Stimulated activated CD8-positive, alpha-beta memory T cell treated with anti-CD3 and anti-CD28 coated beads, Interleukin-12 subunit alpha, Interleukin-12 subunit beta, amount 100 ng/mL, for 24 hours (primary cell): ENCODE results near the gene CDH4.
"Not testable (repeated sequence)": the region's sequence is repeated elsewhere in the genome, so short reads cannot be mapped to it uniquely, and the experiment has no call there.

Experiments used
- DNase-seq: peaks from one replicate; pipeline ENCODE4 v3.0.0-alpha.2; 2020; ENCODE audit errors: extremely low read depth

Gene CDH4

DNA sequence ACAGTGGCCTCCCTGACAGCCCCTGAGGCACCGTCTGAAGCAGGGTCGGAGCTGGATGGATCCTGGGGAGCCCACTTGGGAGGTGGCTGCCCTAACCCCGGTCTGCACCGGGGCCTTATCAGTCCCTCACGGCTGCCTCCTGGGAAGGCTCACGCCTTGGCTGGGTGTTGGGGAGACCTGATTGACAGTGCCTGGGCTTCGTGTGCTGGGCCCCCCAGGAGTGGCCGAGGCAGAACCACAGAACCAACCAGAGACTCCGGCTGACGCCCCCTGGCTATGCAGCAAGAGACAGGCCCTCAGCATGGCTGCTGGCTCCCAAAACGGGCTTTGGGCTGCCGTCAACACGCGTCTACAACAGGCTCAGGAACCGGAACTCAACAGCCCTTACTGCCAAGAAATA, 594.0 kb downstream of the CDH4 start:
- no peak for DNase-seq

DNA sequence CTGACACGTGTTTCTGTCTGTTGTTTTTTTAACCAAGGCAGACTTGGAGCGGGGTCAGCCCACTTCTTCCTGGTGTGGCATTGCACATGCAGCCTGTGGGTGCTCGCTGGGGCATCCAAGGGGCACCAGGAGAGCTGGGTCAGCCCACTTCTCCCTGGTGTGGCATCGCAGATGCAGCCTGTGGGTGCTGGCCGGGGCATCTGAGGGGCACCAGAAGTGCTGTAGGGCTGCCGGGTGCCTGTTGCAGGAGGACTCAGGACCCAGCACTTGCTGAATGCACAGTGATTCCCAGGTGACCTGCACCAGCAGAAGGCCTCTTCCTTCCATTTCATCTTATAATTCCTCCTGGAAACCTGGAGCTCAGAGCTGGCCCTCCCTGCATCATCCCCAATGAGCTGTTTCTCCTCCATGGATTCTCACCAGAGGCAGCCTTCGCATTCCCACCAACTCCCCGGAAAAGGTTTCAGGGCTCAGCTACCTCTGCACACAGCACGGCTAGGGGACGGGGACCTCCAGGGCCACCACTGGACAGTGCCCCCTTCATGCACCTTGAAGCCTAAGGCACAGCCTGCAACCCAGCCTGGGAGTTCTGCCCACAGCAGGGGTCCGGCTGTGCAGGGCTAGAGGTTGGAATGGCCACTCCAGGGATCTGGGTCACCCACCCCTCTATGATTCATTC, 594.8 kb downstream of the CDH4 start:
- DNase-seq: no peak

DNA sequence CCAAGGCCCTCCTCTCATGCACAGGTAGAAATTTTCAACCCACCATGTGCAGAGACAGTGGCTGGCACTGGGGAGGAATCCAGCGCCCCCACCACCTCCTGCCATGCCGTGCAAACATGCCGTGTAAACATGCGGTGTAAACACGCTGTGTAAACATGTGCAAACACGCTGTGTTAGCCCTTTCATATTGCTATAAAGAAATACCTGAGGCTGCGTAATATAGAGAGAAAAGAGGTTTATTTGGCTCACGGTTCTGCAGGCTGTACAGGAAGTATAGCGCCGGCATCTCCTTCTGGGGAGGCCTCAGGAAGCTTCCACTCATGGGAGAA, 595.3 kb downstream of the CDH4 start:
- no peak for DNase-seq

DNA sequence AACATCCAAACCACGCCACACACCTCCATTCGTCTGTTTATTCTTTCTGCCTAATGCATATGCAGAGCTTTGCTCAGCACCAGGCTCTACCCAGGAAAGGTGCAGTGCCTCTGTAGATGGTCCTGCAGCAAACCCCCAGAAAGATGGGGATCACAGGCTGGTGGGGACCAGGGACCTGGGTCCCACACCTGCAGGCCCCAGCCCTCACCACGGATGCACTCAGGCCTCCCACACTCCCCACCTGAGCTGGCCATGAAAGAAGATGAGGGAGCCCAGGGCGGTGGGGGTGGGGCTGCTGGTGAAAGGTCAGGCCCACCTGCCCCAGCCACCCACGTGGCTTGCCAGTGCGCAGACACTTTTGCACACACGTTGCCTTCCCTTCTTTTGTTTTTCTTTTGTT, 595.9 kb downstream of the CDH4 start:
- DNase-seq: no peak

DNA sequence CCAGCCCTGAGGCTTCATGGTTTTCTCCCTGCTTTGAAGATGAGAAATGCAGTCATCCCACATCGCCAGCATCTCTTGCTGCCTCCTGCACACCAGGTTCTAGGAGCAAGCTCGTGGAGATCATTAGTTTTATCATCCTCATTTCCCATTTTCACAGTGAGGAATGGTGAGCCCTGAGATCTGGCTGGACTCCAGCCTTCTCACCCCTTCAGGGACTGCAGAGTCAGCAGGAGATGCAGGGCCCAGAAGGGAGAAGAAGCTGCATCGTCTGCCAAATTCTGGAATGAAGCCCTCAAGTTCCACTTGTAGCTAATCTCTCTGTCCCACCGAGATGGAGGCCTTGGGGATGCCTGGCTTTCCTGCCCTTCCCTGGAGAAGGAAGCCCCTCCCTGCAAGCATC, 596.8 kb downstream of the CDH4 start:
- DNase-seq: no peak

DNA sequence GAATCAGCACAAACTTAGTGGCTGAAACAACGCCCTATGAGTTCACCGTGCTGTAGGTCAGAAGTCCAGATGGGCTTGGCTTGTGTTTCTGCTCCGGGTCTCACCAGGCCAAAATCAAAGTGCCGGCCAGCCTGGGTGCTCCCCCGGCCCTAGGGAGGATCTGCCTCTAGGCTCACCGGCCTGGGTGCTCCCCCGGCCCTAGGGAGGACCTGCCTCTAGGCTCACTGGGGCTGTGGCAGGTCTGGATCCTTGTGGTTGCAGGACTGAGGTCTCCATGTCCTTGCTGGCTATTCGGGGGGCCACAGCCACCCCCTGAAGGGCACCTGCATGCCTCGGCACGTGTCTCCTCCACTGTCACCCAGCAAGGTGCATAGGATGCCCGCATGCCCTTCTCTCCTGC, 597.3 kb downstream of the CDH4 start:
- DNase-seq: no peak

DNA sequence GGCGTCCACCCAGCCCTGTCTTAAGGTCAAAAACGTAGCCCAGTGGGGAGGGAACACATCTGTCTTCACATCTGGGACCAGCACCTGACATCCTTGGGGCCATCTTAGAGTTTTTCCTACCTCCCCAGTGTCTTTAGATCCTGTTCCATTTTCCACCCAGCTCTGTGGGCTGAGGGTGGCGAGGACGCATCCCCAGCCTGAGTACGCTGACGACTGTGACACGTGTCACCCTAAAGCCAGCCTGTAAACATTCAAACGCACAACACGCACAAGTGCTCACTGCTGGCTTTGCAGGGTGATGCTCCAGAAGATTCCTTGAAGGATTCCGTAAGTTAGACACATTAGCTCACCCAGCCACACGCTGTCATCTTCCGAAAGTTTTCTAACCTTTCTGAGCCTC, 597.8 kb downstream of the CDH4 start:
- no peak for DNase-seq

DNA sequence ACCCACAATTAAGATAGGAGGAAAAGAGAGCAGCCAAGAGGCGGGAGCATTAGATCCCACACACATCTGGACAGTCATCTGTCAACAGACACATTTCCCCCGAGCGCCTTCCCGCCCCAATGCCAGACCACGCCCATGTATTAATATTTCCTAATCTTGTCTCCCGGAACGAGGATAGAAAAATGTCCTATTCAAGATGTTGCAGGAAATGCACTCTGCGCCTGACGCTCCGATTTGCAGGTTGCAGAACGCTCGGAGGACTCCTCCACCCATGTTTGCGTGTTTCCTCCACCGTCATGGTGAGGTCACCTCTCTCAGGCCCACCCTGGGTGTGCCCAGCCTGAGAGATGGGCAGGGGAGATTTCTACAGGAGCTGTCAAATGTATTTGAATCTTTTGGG, 598.4 kb downstream of the CDH4 start:
- DNase-seq: no peak

DNA sequence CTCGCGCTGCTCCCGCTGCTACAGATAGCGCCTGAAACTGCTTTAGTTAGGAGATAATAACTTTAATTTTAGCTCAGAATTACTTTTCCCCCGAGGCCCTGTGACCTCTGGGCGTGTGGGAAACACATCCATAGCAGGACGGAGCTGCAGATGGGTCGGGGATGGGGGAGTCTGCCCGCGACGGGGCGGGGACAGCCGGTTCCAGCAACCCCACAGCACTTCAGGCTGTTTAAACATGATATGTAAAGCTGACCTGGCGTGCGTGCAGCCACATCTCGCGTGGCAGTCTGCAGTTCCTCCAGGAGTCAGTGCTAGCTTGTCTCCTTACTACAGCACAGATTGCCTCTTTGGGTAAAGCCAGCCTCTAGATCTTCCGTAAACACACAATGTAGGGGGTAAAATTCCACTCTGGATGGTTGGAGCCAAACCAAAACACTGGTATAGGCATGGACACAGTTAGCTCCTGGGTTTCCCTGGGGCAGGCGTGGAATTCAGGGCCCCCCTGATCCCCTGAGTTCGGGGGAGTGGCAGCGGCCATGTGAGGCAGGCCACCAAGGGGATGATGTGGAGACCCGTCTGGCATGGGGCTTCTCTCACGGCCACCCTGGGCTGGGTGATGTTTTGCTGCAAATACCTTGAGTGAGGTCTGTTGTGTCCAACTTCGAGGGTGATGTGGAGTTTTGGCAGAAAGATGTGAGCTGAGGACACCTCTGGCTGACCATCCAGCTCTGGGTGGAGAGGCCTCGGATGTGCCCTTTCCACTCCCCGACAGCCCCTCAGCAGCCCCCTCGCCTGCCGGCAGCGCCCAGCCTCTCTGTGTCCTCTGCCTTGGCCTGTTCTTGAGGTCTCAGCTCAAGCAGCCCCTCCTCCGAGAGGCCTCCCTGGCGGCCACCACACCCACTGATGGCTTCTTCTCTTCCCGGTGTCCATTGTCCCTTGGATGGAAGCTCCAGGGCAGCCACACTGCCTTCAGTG, 599.2 kb downstream of the CDH4 start:
- no peak for DNase-seq

DNA sequence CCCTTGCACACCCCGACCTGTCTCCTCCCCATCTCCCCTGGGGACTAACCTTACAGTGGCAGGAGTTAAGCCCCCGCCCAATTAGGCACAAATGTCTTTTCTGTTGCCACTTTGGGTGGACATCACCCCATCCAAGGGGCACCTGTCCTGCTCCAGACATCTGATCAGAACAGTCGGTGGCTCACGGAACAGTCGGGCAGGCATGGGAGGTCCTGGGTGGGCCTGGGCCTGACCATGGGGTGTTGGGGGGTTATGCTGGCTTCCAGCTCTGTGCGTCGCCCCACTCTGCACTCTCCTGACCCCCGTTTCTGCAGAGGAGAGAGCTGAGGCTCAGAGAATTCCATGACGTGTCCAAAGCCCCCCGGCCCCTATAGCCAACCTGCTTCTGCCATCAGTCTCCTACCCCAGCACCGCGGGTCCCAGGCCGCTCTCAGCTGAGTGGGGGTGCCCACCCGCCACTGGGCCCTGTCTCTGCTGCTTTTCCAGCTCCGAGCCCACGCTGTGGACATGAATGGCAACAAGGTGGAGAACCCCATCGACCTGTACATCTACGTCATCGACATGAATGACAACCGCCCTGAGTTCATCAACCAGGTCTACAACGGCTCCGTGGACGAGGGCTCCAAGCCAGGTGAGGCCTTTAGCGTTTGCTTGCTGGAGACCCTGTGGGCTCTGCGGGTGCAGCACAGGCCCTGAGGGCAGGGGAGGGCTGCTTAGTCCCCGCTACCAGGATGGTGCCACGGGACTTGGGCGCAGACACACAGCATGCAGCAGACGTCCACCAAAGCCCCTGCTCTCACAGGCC, 600.4 kb downstream of the CDH4 start:
- no peak for DNase-seq

DNA sequence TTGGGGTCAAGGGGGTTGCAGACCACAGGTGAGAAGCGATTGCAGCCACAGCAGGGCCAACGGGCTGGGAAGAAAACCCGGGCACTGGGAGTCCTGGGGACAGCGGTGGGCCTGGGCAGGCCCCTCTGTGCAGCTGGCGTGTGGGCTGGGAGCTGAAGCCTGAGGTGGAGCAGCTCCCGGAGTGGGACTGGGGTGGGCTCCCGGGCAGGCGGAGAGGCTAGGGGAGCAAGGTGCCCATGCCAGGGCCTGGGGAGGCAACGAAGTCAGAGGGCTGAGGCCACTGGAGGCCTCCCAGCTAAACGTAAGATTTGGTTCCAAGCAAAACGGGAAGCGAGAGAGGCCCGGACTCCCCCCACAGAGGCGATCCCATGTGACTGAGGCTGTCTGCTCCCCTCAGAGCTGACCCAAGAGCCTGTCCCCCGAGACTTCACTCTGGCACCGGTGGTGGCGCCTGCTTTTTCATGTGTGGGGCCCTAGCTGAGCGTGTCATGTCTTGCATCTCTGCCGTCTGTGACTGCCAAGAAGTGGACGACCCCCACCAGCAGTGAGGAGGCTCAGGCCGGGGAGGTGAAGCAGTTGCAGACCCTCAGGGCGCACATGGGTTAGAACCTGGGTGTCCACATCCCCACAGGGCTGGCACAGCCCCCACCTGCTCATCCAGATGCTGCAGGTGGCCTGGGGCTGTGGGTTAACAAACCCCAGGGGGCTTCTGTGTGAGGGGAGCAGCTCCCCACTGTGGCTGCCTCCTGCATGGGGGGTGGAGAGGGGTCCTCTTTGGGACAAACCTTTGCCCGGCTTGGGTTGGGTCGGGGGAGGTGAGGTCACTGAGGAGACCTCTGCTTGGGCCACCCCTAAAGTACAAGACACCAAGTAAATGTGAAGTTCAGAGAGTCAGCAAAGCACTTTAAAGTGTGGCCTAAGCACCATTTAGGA, 601.3 kb downstream of the CDH4 start:
- DNase-seq: no peak

DNA sequence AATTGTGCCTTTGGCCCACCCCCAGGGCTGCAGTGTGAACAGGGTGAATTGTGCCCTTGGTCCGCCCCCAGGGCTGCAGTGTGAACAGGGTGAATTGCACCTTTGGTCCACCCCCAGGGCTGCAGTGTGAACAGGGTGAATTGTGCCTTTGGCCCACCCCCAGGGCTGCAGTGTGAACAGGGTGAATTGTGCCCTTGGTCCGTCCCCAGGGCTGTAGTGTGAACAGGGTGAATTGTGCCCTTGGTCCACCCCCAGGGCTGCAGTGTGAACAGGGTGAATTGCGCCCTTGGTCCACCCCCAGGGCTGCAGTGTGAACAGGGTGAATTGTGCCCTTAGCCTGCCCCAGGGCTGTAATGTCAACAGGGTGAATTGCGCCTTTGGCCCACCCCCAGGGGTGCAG, 602.5 kb downstream of the CDH4 start:
- DNase-seq: not testable (repeated sequence)

DNA sequence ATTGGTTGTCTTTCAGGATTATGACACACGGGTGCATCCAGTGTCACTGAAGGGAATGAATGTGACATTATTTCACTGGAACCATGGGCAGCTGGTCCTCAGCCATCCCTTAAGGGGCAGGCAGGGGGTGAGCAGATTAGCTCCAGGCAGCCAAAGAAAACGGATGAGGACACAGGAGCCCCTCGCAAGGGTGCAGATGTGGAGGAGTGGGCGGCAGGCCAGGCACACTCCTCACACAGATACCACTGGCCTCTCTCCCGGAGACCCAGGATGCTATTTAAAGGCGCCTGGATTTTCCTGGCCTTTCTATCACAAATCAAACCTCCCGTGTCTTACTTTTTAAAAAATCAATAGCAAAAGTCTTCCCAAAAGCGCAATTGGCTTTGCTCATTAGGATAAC, 603.2 kb downstream of the CDH4 start:
- DNase-seq: no peak

DNA sequence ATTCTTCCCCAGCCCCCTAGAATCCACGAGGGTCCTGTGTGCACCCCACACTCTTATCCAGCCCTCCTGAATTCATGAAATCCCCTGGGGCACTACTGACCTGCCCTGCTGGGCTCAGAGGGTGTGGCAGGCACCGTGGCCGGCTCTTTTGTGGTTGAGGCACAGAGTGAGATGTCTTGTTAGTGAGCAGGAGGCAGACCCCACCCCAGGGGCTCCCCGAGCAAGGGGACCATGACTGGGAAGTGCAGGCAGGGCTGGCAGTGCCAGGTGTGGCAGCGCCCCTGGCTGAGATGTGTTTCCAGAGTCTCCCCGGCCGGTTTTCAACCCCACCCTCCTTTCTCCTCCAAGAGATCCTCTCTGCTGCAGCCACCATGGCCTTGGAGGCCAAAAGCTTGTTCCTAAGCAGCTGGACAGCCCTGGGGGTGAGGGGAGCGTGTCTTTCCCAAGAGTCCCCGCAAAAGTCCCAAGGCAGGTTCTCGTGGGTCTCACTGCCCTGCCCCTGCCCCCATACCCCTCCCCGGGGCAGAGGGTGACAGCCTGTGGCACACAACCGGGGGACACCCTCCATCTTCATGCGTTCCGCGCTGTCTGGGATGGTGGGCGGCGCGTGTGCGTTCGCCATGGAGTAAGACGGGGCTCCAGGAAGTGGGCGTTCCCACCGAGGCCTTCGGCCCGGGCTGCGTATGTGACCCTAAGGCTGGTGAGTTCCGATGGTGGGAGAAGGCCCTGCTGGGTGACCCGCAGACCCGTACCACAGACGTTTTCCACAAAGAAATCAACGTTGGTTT, 604.8 kb downstream of the CDH4 start:
- no peak for DNase-seq

DNA sequence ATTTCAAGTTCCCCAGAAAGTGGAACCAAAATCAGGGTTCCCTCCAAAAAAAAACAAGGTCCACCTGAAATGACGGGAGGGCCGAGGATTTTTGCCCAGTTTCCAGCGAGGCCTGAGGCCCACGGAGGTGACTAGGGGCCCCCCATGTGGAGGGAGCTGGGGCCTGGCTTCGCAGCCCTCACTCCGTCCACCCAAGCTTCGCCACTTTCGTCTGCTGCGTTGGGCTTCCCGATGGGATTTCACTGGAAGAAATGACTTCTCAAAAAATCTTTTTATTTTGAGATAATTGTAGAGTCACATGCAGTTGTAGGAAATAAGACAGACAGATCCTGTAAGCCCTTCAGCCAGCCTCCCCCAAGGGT, 605.3 kb downstream of the CDH4 start:
- no peak for DNase-seq

DNA sequence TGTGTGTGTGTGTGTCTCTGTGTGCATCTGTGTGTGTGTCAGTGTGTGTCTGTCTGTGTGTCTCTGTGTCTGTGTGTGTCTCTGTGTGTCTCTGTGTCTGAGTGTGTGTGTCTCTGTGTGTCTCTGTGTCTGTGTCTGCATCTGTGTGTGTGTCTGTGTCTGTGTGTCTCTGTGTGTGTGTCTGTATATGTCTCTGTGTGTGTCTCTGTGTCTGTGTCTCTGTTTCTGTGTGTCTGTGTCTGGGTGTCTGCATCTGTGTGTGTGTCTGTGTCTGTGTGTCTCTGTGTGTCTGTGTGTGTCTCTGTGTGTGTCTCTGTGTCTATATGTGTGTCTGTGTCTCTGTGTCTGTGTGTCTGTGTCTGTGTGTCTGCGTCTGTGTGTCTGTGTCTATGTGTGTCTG, 605.8 kb downstream of the CDH4 start:
- no peak for DNase-seq

DNA sequence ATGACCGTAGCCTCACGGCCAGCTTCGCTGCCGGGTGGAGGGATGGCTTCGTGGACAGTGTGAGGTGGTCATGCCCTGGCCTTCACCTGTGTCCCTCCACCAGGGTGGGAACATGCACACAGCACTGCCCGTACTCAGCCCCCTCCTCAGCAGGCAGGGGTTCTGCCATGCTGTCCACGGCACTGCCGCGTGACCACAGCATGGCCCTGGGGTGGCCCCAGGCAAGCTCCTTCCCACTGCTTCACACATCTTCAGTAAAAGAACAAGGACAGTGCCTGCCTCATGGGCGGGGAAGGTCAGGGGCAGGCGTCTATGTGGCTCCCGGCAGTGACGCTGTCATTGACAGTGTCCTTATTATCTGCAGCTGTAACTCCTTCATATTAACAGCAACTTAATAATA, 607.7 kb downstream of the CDH4 start:
- DNase-seq: no peak

DNA sequence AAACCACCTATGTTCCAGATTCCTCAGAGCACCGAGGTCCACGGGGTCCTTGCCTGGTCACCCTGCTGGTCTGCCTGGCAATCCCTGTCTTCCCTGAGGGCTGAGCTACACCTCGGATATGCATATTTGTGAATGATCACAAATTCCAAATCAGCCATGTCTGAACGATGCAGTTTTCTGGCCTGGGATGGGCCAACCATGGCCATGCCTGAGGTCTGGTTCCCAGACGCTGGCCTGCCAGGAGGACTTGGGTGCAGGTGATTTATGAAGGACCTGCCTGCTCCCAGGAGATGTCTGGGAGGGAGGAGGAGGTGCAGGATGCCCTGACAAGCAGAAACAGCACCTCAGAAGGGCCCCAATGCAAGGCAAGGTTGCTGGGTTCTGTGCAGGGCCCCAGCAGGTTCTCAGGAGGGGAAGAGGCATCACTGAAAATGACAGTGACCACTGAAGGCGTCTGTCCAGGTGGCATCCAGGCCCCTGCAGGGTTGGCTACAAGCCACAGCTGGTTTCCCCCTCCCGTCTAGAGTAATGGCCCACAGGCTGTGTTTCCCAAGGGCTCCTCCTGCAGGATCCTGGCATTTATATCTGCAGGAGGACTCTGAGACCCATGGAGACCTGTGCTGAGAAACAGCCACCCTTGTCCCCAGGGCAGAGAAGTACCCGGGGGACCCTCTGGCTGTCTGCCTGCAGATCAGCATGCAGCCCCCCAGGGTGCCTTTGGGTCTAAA, 608.4 kb downstream of the CDH4 start:
- no peak for DNase-seq

DNA sequence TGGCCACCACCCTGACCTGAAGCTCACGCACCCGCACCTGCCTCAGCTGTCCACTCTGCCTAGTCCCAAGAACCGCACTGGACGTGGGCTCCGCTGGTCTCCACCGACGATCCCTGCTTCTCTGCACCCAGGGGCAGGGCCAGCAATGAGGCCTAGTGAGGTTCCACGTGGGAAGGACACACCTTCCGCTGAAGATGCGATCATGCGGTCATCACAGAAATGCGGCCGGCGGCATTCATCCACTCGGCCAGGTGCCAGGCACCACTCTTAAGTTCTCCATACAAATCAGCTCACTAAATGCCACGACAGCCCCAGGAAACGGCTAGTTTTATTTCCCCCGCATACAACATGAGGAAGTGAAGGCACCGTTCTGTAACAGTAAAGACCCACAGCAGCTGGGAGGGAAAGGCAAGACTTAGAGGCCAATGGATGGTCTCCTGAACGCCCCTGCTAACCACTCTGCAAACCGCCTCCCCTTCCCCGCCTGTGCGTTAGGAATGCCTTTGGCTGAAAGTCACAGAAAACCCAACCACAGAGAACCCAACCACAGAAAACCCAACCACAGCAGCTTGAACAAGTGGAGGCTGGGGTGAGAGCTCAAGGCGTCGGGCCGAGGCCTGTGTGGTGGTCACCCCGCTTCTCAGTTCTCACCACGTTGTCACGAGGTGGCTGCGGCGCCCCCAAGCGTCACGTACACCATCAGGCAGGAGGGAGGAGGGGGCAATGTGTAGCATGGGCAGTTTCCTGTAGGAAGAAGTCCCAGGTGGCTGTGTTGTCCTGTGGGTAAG, 609.2 kb downstream of the CDH4 start:
- DNase-seq: no peak
